Peyer's patch (tissue), 4 donors: ENCODE data around the gene RNASEH2A.

Experiments
- CTCF ChIP-seq, 6 experiments: fragments of 450-650 bp in 4 of 6; fragments of 200-600 bp in 2 of 6; sonication (generic) in 1 of 6; IDR thresholded peaks; one replicate each; pipeline ENCODE4 v1.5.1; 2017 to 2019; ENCODE audit warnings: antibody characterized with exemption in 6 of 6, mild to moderate bottlenecking in 3 of 6, moderate library complexity in 1 of 6
- POLR2A ChIP-seq, 2 donors: fragments of 450-650 bp; IDR thresholded peaks; one replicate each; pipeline ENCODE4 v1.5.1; 2017; ENCODE audit warnings: antibody characterized with exemption in 2 of 2, mild to moderate bottlenecking in 2 of 2, moderate library complexity in 2 of 2

- TF ChIP-seq CTCF (IDR thresholded peaks at IDR 0.05), result no peak
- no peak for TF ChIP-seq POLR2A (IDR thresholded peaks at IDR 0.05)
These were observed 32.8 kb upstream of the RNASEH2A start for GRCh38 chr19:12773571-12773970.
